Endothelial cell of umbilical vein (primary cell): Measurements from ENCODE around the gene FUT3. TPM values are rescaled to one million over a fixed set of nuclear protein-coding genes. Genes with fewer than 3 reads are reported as not detected.

Source experiments
- BruUV-seq: library from RNA; stranded (reverse); fragments of 400-500 nt; replicated peaks from 2 replicates; lab custom pipeline; 2021; lab: Mats Ljungman, UMichigan
- CTCF ChIA-PET: fragments of 300-600, 350-600 bp; sonication (Branson Sonifier 250); formaldehyde crosslinking; loops from one replicate; lab custom pipeline; 2021; ENCODE audit warnings: antibody characterized with exemption, inconsistent platforms; lab: Charles Lee
- POLR2A ChIA-PET: fragments of 300-600, 350-600 bp; sonication (Branson Sonifier 250); formaldehyde crosslinking; loops from one replicate; lab custom pipeline; 2021; ENCODE audit warnings: antibody characterized with exemption, inconsistent platforms; lab: Charles Lee
- DNase-seq: peaks from one replicate; pipeline ENCODE4 v3.0.0-alpha.2; 2011; ENCODE audit warnings: low read depth, low spot score
- FAIRE-seq: peaks from 2 replicates; lab custom pipeline; 2011; peaks lifted over from hg19 to GRCh38; lab: Jason Lieb, UNC
- H2AFZ ChIP-seq: 2 replicates; pipeline ENCODE4 v1.6.0; 2012; ENCODE audit warnings: low read depth, low read length, control low read depth, inconsistent platforms
- H3K27ac ChIP-seq: 2 replicates; pipeline ENCODE4 v1.5.1; 2011; ENCODE audit warnings: low read depth, mild to moderate bottlenecking, control low read depth, low read length, moderate library complexity; ENCODE audit not compliant: insufficient read depth
- H3K27me3 ChIP-seq, 2 experiments: 2 replicates each; pipeline versions ENCODE4 v1.6.0 to v1.6.1; 2011; ENCODE audit warnings: low read length in 2 of 2, mixed read lengths in 1 of 2; ENCODE audit not compliant: control insufficient read depth in 2 of 2, insufficient read depth in 2 of 2
- H3K36me3 ChIP-seq, 2 experiments: 2 replicates in 1 of 2; 3 replicates in 1 of 2; pipeline ENCODE4 v1.5.1; 2011; ENCODE audit warnings: low read length in 2 of 2, mild to moderate bottlenecking in 1 of 2, moderate library complexity in 1 of 2; ENCODE audit not compliant: control insufficient read depth in 2 of 2, insufficient read depth in 2 of 2; ENCODE audit errors: extremely low read depth in 1 of 2
- H3K4me1 ChIP-seq: 3 replicates; pipeline ENCODE4 v1.5.1; 2011; ENCODE audit warnings: mild to moderate bottlenecking, low read length; ENCODE audit not compliant: control insufficient read depth, insufficient read depth; ENCODE audit errors: extremely low read depth
- H3K4me2 ChIP-seq: 2 replicates; pipeline ENCODE4 v1.6.1; 2011; ENCODE audit warnings: low read length, control low read depth, mixed read lengths; ENCODE audit not compliant: insufficient read depth
- H3K4me3 ChIP-seq, 3 experiments: fragments of 200-600 bp in 1 of 3; sonication (generic), shearing (Covaris generic) in 1 of 3; replicated peaks in 1 of 3; 2 replicates each; pipeline ENCODE4 v1.5.1; 2011 to 2016; ENCODE audit warnings: control low read depth in 3 of 3, low read length in 3 of 3, mild to moderate bottlenecking in 2 of 3, inconsistent platforms in 1 of 3, low read depth in 1 of 3, moderate library complexity in 1 of 3; ENCODE audit not compliant: insufficient read depth in 1 of 3
- H3K79me2 ChIP-seq: 2 replicates; pipeline ENCODE4 v1.6.0; 2012; ENCODE audit warnings: low read length, inconsistent platforms; ENCODE audit not compliant: control insufficient read depth, insufficient read depth
- H3K9ac ChIP-seq: replicated peaks from 2 replicates; pipeline ENCODE3; 2011; ENCODE audit warnings: low read length, control low read depth; ENCODE audit not compliant: insufficient read depth; ENCODE audit errors: extremely low read depth
- H3K9me1 ChIP-seq: replicated peaks from 3 replicates; pipeline ENCODE4 v1.6.0; 2011; ENCODE audit warnings: mild to moderate bottlenecking, low read length; ENCODE audit not compliant: control insufficient read depth, insufficient read depth; ENCODE audit errors: extremely low read depth
- H3K9me3 ChIP-seq: replicated peaks from 2 replicates; pipeline ENCODE4 v1.5.1; 2012; ENCODE audit warnings: low read length, inconsistent platforms; ENCODE audit not compliant: control insufficient read depth, insufficient read depth
- H4K20me1 ChIP-seq: replicated peaks from 2 replicates; pipeline ENCODE3; 2011; ENCODE audit warnings: mild to moderate bottlenecking, low read length; ENCODE audit not compliant: control insufficient read depth, insufficient read depth; ENCODE audit errors: extremely low read depth
- EZH2 ChIP-seq: IDR thresholded peaks from 2 replicates; pipeline ENCODE4 v1.6.1; 2012; ENCODE audit warnings: borderline replicate concordance, low read depth, mild to moderate bottlenecking, moderate library complexity, low read length, inconsistent platforms; ENCODE audit not compliant: severe bottlenecking
- FOS ChIP-seq: IDR thresholded peaks from 2 replicates; pipeline ENCODE4 v1.6.1; 2011; ENCODE audit warnings: mild to moderate bottlenecking, low read length, moderate library complexity, borderline replicate concordance; ENCODE audit not compliant: insufficient read depth
- GATA2 ChIP-seq: IDR thresholded peaks from 2 replicates; pipeline ENCODE4 v1.7.0; 2011; ENCODE audit warnings: low read depth, mild to moderate bottlenecking, moderate library complexity, mixed read lengths, low read length; ENCODE audit not compliant: insufficient read length, insufficient read depth
- JUN ChIP-seq: IDR thresholded peaks from 2 replicates; pipeline ENCODE4 v1.6.1; 2011; ENCODE audit warnings: borderline replicate concordance, low read depth; ENCODE audit not compliant: insufficient read length, insufficient read depth
- MAX ChIP-seq: IDR thresholded peaks from 2 replicates; pipeline ENCODE4 v1.6.1; 2011; ENCODE audit not compliant: insufficient read depth, insufficient read length
- POLR2A ChIP-seq: IDR thresholded peaks from 2 replicates; pipeline ENCODE4 v1.6.1; 2012; ENCODE audit warnings: low read depth, mild to moderate bottlenecking, control low read depth, low read length
- POLR2AphosphoS5 ChIP-seq: IDR thresholded peaks from 2 replicates; pipeline ENCODE4 v1.6.1; 2012; ENCODE audit warnings: low read depth, mild to moderate bottlenecking, control low read depth, low read length, moderate library complexity; ENCODE audit not compliant: insufficient read depth
- dilution Hi-C: fragments of 300-500 bp; cut with MboI; formaldehyde crosslinking; loops from one replicate; pipeline ENCODE4 v1.15.0; 2019; ENCODE audit warnings: low sequenced_read_pairs; ENCODE audit not compliant: extremely low pct_ligation_motif_present
- intact Hi-C: fragments of 100-400 bp; cut with micrococcal nuclease; formaldehyde crosslinking; loops from one replicate; pipeline ENCODE4 v1.10.0; 2022
- polyA plus RNA-seq, 4 experiments: library from polyadenylated mRNA; depleted of rRNA in 3 of 4; stranded (reverse) in 3 of 4; unstranded in 1 of 4; fragments of >200 nt; gene quantifications; 2 replicates each; pipeline versions ENCODE4 v1.2.1 to v1.2.3, GENCODE V29; 2011 to 2012; ENCODE audit warnings: missing spikeins in 1 of 4
- total RNA-seq: library from RNA; stranded (reverse); gene quantifications from 2 replicates; pipeline ENCODE4 v1.2.3, GENCODE V29; 2021

FUT3 gene
- total and polyA plus RNA-seq, 2 donors (not counting 3 experiments of a cell fraction or from before 2014, with no cell fraction given), result not detected

- dilution Hi-C loops (no loop called here), intact Hi-C loops (no loop called here)
- Histone ChIP-seq H3K4me3 (no peak overlapping the region), H4K20me1 (no peaks in the 10 kb centered on the region), H2AFZ (no peak overlapping the region), H3K27me3 (peaks cover 0 to 3% of the 10 kb centered on the region in 2 experiments), H3K36me3 (no peaks in the 10 kb centered on the region), H3K4me1 (no peaks in the 10 kb centered on the region), H3K79me2 (no peaks in the 10 kb centered on the region), H3K4me2 (no peak overlapping the region), H3K27ac (no peak overlapping the region), H3K9me1 (no peaks in the 10 kb centered on the region), H3K9me3 (no peaks in the 10 kb centered on the region), H3K9ac (no peak overlapping the region)
- DNase-seq (no peak), FAIRE-seq (no peak)
- TF ChIP-seq MAX, result no peak
- no peak for TF ChIP-seq FOS
- no peak for TF ChIP-seq GATA2
- no peak for TF ChIP-seq POLR2AphosphoS5
- no peak for TF ChIP-seq POLR2A
- no peak for TF ChIP-seq EZH2
- no peak for TF ChIP-seq JUN
- no TSS peak for BruUV-seq
- ChIA-PET POLR2A (no interaction called here), CTCF (interaction anchor here (1.3 to 3.2 kb wide), 2 partner anchors 8 to 78 kb away, joined by 5 to 19 read pairs; partner anchors contain the start of gene NRTN)
Observed at GRCh38 chr19:5882421-5882968, 31.2 kb upstream of the FUT3 start.
